ENCODE measurements around the gene CARF. TPM values are rescaled to one million over a fixed set of nuclear protein-coding genes. Genes with fewer than 3 reads are reported as not detected.
"Not testable (repeated sequence)": the region's sequence is repeated elsewhere in the genome, so short reads cannot be mapped to it uniquely, and the experiment has no call there.

Gene CARF
- total RNA-seq, 1 experiment from 2014 or later = 1.9 TPM

DNA sequence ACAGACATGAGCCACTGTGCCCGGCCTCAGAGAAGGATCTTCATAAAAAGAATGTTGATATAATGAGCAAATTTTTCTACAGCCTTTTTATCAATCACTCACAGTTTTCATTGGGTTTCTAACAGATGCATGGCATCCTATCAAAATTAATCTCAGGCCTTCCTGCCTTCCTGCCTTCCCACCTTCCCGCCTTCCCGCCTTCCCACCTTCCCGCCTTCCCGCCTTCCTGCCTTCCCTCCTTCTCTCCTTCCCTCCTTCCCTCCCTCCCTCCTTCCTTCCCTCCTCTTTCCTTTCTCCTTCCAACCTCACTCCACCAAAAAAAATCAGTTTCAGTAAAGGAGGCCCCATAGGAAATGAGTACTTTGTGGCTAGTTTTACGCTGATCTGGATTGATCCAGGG is 48.4 kb downstream of the CARF start:
- Histone ChIP-seq H3K27me3 (ENCODE audit: control insufficient read depth, insufficient read depth, low read length) (no peaks in the 10 kb centered on the region), H3K4me3 (ENCODE audit: insufficient read depth, low read depth, low read length) (no peak overlapping the region), H3K36me3 (replicated peaks; ENCODE audit: control insufficient read depth, insufficient read depth, low read length) (no peaks in the 10 kb centered on the region)
- no peak for DNase-seq

DNA sequence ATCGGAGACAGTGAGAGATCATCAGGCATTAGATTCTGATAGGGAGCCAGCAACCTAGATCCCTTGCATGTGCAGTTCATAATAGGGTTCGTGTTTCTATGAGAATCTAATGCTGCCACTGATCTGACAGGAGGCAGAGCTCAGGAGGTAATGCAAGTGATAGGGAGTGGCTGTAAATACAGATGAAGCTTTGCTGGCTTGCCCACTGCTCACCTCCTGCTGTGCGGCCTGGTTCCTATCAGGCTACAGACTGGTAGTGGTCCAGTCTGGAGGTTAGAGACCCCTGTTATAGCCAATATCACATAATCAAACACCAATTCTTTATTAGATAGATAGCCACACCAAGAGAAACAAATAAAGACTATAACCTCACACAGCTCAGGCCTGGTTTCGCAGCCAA is 51.6 kb downstream of the CARF start:
- no peak overlapping the region for H3K4me3 ChIP-seq (ENCODE audit: insufficient read depth, low read depth, low read length)
- H3K36me3 ChIP-seq (replicated peaks; ENCODE audit: control insufficient read depth, insufficient read depth, low read length) = no peaks in the 10 kb centered on the region
- DNase-seq = no peak
- no peaks in the 10 kb centered on the region for H3K27me3 ChIP-seq (ENCODE audit: control insufficient read depth, insufficient read depth, low read length)

DNA sequence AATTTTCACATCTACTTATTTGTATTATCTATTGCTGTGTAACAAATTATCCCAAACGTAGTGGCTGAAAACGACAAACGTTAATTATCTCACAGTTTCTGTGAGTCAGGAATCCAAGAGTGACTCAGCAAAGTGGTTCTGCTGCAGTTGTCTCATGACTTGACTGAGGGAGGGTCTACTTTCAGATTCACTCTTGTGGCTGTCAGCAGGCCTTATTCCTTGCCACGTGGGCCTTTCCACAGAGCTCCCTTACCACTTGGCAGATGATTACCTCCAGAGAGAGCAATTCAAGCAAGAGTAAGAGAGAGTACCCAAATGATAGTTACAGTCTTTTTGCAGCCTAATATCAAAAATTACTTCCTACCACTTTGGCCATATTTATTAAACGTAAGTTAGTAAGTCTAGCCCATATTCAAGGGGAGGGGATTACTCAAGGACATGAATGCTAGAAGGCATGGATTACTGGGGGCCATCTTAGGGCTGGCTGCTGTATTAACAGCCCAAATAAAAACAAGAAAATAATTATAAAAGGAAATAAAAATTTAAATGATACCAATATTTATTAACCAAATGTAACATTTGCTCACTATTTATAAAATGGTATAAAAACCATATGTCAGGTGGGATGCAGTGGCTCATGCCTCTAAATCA is 53.9 kb downstream of the CARF start:
- no peaks in the 10 kb centered on the region for H3K36me3 ChIP-seq (replicated peaks; ENCODE audit: control insufficient read depth, insufficient read depth, low read length)
- H3K27me3 ChIP-seq (ENCODE audit: control insufficient read depth, insufficient read depth, low read length) = no peaks in the 10 kb centered on the region
- DNase-seq = peak; percentile 35
- no peak overlapping the region for H3K4me3 ChIP-seq (ENCODE audit: insufficient read depth, low read depth, low read length)

DNA sequence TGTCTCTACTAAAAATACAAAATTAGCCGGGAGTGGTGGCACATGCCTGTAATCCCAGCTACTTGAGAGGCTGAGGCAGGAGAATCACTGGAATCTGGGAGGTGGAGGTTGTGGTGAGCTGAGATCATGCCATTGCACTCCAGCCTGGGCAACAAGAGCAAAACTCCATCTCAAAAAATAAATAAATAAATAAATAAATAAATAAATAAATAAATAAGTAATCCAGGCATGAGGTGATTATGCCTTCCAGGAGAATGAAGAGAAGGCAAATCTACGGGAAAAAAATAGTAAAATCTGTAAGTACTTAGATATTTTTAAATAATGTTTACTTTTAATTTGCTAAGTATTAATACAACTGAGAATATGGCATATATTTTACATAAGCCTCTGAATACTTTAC is 57.3 kb downstream of the CARF start:
- H3K27me3 ChIP-seq (ENCODE audit: control insufficient read depth, insufficient read depth, low read length); DNase-seq; H3K36me3 ChIP-seq (replicated peaks; ENCODE audit: control insufficient read depth, insufficient read depth, low read length); H3K4me3 ChIP-seq (ENCODE audit: insufficient read depth, low read depth, low read length): not testable (repeated sequence)

DNA sequence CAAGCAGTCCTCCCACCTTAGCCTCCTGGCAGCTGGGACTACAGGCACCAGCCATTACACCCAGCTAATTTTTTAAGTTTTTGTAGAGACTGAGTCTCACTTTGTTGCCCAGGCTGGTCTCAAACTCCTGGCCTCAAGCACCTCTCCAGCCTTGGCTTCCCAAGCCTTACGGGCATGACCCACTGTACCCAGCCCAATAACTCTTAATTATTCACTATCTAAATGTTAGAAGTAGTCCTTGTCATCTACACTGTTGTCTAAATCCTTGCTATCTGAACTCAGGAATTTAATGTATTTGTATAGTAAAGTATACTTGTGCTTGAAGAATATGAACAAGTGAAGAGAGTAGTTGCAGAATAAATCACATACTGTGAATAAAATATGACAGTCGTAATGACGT is 64.7 kb downstream of the CARF start:
- H3K36me3 ChIP-seq (replicated peaks; ENCODE audit: control insufficient read depth, insufficient read depth, low read length) = no peaks in the 10 kb centered on the region; the same call in 1 of the 2 replicates
- no peaks in the 10 kb centered on the region for H3K27me3 ChIP-seq (ENCODE audit: control insufficient read depth, insufficient read depth, low read length)
- no peak for DNase-seq
- H3K4me3 ChIP-seq (ENCODE audit: insufficient read depth, low read depth, low read length) = no peak overlapping the region

DNA sequence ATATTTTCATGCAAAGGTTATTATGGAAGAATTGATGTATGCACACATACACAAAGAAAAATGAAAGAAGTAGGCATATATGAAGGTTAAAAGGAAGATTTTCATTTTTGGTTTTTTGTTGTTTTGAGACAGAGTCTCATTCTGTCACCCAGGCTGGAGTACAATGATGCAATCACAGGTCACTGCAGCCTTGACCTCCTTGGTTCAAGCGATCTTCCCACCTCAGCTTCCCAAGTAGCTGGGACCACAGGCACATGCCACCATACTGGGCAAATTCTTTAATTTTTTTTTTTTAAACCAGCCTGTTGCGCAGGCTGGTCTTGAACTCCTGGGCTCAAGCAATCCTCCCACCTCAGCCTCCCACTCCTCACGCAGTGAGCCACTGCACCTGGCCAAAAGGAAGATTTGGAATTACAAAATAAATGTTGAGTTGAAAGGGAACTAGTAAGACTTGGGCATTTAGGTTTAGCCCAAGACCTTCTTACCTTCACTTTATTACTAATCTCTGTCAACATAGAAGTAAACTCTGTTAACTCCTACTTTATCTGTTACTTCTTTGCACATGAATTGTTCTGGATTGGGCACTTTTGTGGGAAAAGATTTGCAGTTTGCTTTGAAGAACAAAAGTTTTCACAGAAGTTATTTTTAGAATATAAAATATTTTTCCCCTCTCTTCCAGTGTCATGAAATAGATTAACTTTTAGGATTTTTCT is 70.9 kb downstream of the CARF start:
- no peaks in the 10 kb centered on the region for H3K27me3 ChIP-seq (ENCODE audit: control insufficient read depth, insufficient read depth, low read length)
- no peaks in the 10 kb centered on the region; the same call in 1 of the 2 replicates for H3K36me3 ChIP-seq (replicated peaks; ENCODE audit: control insufficient read depth, insufficient read depth, low read length)
- no peak for DNase-seq
- no peak overlapping the region for H3K4me3 ChIP-seq (ENCODE audit: insufficient read depth, low read depth, low read length)

DNA sequence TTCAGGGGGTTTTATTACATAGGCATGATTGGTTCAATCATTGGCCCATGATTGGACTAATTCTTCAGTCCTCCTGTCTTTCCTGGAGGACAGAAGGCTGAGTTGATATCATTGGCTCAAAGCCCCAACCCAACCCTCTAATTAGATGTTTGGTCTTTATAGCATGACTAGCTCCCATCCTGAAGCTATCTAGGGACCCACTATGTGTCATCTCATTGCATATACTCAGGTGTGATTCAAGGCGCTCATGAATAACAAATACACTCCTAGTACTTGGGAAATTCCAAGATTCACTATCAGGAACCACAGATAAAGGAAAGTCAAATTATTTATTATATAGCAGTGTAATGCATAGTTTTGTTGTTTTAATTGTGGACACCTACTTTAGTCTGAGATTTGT is 77.7 kb downstream of the CARF start:
- Histone ChIP-seq H3K27me3 (ENCODE audit: control insufficient read depth, insufficient read depth, low read length) (no peaks in the 10 kb centered on the region), H3K36me3 (replicated peaks; ENCODE audit: control insufficient read depth, insufficient read depth, low read length) (no peaks in the 10 kb centered on the region), H3K4me3 (ENCODE audit: insufficient read depth, low read depth, low read length) (no peak overlapping the region)
- no peak for DNase-seq

DNA sequence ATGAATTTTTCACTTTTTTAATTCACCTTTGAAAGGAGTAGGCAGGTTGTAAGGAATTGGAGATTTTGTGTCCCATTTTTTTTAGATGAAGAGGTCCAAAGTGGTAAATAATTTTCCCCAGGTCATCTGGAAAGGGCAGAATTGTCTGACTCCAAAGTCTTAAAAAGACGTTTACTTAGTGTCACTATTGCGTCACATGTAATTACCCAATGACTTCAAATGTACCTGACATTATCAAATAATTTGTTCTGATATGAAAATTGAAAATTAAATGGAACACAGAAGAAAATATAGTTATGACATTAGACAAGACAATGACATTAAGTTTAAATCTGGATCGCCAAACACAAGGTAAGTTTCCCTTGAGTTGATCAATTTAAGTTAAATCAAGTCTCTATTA is 78.4 kb downstream of the CARF start:
- no peaks in the 10 kb centered on the region for H3K36me3 ChIP-seq (replicated peaks; ENCODE audit: control insufficient read depth, insufficient read depth, low read length)
- no peak overlapping the region for H3K4me3 ChIP-seq (ENCODE audit: insufficient read depth, low read depth, low read length)
- no peaks in the 10 kb centered on the region for H3K27me3 ChIP-seq (ENCODE audit: control insufficient read depth, insufficient read depth, low read length)
- no peak for DNase-seq

DNA sequence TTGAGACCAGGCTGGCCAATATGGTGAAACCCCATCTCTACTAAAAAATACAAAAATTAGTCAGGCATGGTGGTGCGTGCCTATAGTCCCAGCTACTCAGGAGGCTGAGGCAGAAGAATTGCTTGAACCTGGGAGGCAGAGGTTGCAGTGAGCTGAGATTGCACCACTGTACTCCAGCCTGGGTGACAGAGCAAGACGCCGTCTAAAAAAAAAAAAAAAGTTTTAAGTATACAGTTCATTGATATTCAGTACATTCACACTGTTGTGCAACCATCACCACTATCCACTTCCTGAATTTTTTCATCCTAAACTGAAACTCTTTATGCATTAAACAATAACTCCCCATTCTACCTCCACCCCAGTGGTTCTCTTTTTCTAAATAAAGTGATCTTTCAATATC is 85.0 kb downstream of the CARF start:
- not testable (repeated sequence) for H3K27me3 ChIP-seq (ENCODE audit: control insufficient read depth, insufficient read depth, low read length); H3K36me3 ChIP-seq (replicated peaks; ENCODE audit: control insufficient read depth, insufficient read depth, low read length); H3K4me3 ChIP-seq (ENCODE audit: insufficient read depth, low read depth, low read length); DNase-seq

DNA sequence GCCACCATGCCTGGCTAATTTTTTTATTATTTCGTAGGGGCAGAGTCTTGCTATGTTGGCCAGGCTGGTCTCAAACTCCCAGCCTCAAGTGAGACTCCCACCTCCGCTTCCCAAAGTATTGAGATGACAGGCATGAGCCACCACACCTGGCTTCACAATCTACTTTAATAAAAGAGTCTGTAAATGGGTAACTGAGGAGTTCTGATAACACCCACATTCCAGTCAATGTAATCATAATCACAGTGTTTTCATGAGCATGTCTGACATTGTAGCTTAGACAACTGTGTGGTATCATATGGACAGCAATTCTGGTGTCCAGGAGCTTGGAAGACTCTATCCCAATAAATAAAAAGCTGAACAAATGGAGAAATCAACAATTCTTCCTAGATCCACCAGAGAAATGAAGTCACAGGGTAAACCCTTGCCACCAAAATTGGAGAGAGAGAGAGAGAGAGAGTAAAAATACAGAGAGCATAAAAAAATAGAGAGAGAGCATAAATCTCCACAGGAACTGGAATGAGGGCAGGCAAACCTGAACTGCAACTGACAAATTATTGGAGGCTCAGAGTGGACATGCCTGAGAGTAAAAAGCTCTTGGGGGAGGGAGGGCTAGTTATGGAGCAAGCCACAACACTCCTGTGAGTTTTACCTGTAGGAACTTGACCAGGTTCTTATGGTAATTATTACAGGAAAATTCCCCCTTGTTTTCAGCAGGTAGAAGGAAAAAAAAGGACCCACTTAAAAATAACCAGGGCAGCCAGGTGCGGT is 90.2 kb downstream of the CARF start:
- no peaks in the 10 kb centered on the region for H3K36me3 ChIP-seq (replicated peaks; ENCODE audit: control insufficient read depth, insufficient read depth, low read length)
- no peak overlapping the region for H3K4me3 ChIP-seq (ENCODE audit: insufficient read depth, low read depth, low read length)
- DNase-seq = no peak
- no peaks in the 10 kb centered on the region for H3K27me3 ChIP-seq (ENCODE audit: control insufficient read depth, insufficient read depth, low read length)

DNA sequence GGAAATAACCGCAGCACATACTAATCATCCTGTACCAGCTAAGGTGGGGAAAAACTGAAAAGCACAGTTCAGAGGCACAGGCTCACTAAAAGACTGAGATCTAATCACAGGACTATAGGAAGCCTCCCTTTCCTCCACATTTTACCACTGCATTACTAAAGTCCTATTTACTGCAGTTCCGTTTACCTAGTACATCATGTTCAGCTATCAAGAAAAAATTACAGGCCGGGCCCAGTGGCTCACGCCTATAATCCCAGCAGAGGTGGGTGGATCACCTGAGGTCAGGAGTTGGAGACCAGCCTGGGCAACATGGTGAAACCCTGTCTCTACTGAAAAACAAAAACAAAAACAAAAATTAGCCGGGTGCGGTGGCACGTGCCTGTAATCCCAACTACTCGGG is 91.6 kb downstream of the CARF start:
- no peaks in the 10 kb centered on the region for H3K36me3 ChIP-seq (replicated peaks; ENCODE audit: control insufficient read depth, insufficient read depth, low read length)
- H3K27me3 ChIP-seq (ENCODE audit: control insufficient read depth, insufficient read depth, low read length) = no peaks in the 10 kb centered on the region
- DNase-seq = no peak
- H3K4me3 ChIP-seq (ENCODE audit: insufficient read depth, low read depth, low read length) = no peak overlapping the region

DNA sequence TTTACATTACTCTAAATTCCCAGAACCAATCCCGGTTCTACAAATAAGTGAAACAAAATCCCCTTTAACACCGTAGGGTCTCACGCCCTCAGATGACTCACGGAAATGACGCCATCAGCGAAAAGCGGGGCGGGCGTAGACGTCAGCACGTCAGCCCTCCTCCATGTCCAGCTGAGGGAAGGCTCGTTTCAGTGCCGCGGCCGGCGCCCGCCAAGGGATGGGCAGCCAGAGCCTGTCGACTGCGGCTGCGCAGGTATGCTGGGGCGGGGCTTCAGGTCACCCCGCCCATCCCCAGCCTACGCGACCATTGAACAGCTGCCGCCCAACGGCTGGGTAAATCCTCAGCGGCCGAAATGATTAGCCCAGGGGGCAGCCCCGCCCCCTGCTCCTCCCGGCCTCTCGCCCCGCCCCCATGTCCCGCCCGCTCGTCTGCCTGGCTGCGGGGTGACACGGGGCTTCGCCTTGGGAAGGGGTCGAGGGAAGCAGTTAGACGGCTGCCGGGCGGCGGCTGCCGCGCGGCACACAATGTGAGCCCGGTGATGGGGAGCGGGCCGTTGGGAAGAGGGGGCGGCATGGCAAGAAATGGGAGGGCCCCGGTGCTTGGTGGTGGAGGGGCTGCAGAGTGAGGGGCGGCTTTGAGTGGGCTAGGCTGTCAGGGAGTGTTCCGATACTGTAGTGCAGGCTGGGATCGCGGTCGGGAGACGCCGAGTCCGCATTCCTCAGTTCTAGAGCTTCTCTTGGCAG is 102.6 kb downstream of the CARF start, which contains the start of gene NBEAL1:
TSS of gene NBEAL1 (plus strand) at position 420 of the 744 bp plus-strand sequence. CDS start 1,510 bp downstream, outside the sequence.
- H3K27me3 ChIP-seq (ENCODE audit: control insufficient read depth, insufficient read depth, low read length) = no peaks in the 10 kb centered on the region

DNA sequence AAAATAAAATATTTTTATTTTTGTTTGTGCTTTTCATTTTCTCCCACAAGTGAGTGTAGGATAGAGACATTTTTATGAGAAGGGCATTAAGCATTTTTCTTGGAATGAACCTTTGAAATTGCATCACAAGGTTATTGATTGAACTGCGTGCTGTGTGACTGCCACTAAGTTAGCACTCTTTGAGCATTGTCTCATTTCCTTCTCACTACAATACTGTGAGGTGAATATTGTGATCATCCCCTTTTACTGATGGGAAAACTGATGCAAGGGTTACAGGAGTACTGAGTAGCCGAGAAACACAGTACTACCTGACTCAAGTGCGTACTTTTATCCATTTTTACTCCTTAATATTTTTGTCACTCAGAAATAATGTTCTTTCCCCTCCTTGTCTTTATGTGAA is 104.6 kb downstream of the CARF start:
- Histone ChIP-seq H3K4me3 (ENCODE audit: insufficient read depth, low read depth, low read length) (no peak overlapping the region), H3K36me3 (replicated peaks; ENCODE audit: control insufficient read depth, insufficient read depth, low read length) (no peaks in the 10 kb centered on the region), H3K27me3 (ENCODE audit: control insufficient read depth, insufficient read depth, low read length) (no peaks in the 10 kb centered on the region)
- DNase-seq = no peak

More for the DNA sequence above, 102.6 kb downstream of the CARF start, which contains the start of gene NBEAL1:
- Histone ChIP-seq H3K36me3 (replicated peaks; ENCODE audit: control insufficient read depth, insufficient read depth, low read length) (no peaks in the 10 kb centered on the region), H3K4me3 (ENCODE audit: insufficient read depth, low read depth, low read length) (peak within 1 kb of the TSS; percentile 76)
- DNase-seq = peak; percentile 97

DNA sequence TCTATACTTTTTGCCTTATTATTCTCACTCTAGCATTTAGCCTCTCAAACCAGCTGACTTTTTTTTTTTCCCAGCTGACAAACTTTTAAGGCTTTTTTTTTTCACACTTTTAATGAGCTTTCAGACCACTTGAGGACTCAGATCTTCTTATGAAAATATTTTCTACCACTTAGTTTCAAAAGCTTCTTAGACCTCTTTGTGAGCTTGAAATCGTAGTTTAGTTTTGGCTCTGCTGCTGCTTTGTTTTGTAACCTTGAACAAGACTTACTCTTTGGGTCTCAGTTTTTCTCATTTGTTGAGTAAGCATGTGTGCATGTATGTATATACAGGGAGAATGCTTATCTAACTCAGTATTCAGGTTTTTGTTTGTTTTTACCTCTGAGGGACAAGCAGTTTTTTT is 106.1 kb downstream of the CARF start:
- no peak overlapping the region for H3K4me3 ChIP-seq (ENCODE audit: insufficient read depth, low read depth, low read length)
- no peaks in the 10 kb centered on the region for H3K27me3 ChIP-seq (ENCODE audit: control insufficient read depth, insufficient read depth, low read length)
- H3K36me3 ChIP-seq (replicated peaks; ENCODE audit: control insufficient read depth, insufficient read depth, low read length) = no peaks in the 10 kb centered on the region
- no peak for DNase-seq

All from H7 (cell line).